Activated naive CD4-positive, alpha-beta T cell treated with anti-CD3 and anti-CD28 coated beads, Interleukin-2, amount 50 U/mL, for 72 hours (primary cell): ENCODE results near the gene GLP2R. TPM values are rescaled to one million over a fixed set of nuclear protein-coding genes. Genes with fewer than 3 reads are reported as not detected.

Experiments used
- ATAC-seq, 2 donors: fragments of 150-1000 bp; cut with Tn5 transposase; 2 replicates each; pipeline ENCODE4 v1.10.0; 2021; ENCODE audit warnings: mild to moderate bottlenecking in 2 of 2, moderate library complexity in 2 of 2
- DNase-seq, 2 donors: peaks; one replicate each; pipeline ENCODE4 v3.0.0; 2021 to 2022; ENCODE audit warnings: low spot score in 2 of 2
- H3K27ac Mint-ChIP-seq, 2 donors: one replicate each; pipeline ENCODE4 v1.8.0; 2022; ENCODE audit warnings: mild to moderate bottlenecking in 2 of 2, mixed read lengths in 2 of 2
- H3K36me3 Mint-ChIP-seq, 2 donors: one replicate each; pipeline ENCODE4 v1.8.0; 2022; ENCODE audit warnings: mixed read lengths in 2 of 2
- H3K9me3 Mint-ChIP-seq, 2 donors: one replicate each; pipeline ENCODE4 v1.8.0; 2022; ENCODE audit warnings: mixed read lengths in 2 of 2
- total RNA-seq, 2 donors: library from RNA; stranded (reverse); gene quantifications; one replicate each; pipeline ENCODE4 v1.2.3, GENCODE V29; 2022

The GLP2R gene
- total RNA-seq, 2 donors from 2014 or later: not detected

DNA sequence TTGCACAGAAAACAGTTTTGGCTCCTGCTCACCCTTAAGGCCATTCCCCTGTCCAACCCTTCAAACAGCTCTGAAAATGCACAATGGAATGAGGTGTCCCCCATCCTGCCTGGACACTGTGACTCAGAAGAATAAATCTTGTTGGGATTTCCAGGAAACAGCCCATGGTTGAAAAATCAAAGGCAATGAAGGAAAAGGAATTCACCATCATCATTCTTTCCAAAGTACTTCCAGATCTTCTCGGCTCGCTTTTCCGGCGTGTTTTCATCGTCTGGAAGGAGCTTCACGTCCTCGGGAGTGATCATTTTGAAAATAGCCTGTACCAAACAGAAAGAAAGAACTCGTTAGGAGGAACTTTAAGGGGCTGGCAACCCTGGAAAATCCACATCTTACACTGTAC lies 75.1 kb downstream of the GLP2R start:
- no peak for ATAC-seq
- DNase-seq: no peak
- Mint-ChIP-seq H3K27ac (no peak overlapping the region), H3K9me3 (no peaks in the 10 kb centered on the region), H3K36me3 (no peaks in the 10 kb centered on the region)

- no peaks in the 10 kb centered on the region for H3K9me3 Mint-ChIP-seq
- DNase-seq (no peak), ATAC-seq (no peak)
- H3K27ac Mint-ChIP-seq: no peak overlapping the region
- no peaks in the 10 kb centered on the region for H3K36me3 Mint-ChIP-seq
These were observed 76.4 kb downstream of the GLP2R start for GRCh38 chr17:9902120-9902519.

DNA sequence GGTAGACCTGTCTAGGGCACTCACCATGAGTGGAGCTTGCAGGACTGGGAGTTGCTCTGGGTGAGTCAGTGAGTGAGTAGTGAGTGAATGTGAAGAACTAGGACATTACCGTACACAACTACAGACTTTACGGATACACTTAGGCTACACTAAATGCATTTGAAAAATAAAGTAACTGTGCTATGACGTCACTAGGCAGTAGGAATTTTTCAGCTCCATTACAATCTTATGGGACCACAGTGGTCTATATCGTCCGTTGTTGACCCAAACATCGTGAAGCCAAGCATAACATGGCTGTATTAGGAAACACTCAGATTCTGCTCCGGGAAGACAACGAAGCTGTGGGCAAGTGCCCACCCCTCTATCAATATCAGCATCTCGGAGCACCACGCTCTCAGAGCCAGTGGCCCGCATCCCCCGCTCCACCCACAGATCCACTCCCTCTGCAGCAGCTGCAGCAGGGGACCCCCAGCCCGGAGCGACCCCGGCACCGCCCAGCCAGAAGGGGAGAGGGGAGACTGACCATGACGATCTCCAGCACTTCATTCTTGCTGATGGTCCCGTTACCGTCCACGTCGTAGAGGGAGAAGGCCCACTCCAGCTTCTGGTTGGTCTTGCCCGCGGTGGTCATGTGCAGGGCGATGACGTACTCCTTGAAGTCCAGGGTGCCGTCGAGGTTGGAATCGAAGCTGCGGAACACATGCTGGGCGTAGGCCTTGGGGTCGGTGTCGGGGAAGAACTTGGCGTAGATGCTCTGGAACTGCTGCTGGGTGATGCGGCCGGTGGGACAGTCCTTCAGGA lies 78.8 kb downstream of the GLP2R start:
- ATAC-seq (no peak), DNase-seq (no peak)
- H3K27ac Mint-ChIP-seq: no peak overlapping the region
- no peaks in the 10 kb centered on the region for H3K9me3 Mint-ChIP-seq
- H3K36me3 Mint-ChIP-seq: no peaks in the 10 kb centered on the region

DNA sequence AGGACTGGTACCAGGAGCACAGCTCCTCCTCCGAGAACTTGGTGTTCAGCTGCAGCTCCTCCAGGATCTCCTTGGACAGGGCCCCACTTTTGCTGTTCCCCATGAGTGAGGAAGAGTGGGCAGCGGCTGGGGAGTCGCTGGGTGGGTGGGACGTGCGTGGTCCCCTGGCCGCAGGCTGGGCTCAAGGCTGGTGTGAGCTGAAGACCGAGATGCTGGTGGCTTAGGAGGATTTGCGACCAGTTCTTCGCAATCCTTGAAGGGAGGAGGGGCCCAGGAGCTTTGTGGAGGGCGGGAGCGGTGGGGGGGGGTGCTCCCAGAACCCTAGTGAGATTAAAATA lies 79.3 kb downstream of the GLP2R start, which contains the start of gene RCVRN:
Gene RCVRN (minus strand): TSS at position 194 of the 338 bp plus-strand sequence. CDS start 91 bp downstream, at position 103.
- ATAC-seq (no peak), DNase-seq (no peak)
- Mint-ChIP-seq H3K9me3 (no peaks in the 10 kb centered on the region), H3K36me3 (no peaks in the 10 kb centered on the region), H3K27ac (no peak within 1 kb of the TSS)

DNA sequence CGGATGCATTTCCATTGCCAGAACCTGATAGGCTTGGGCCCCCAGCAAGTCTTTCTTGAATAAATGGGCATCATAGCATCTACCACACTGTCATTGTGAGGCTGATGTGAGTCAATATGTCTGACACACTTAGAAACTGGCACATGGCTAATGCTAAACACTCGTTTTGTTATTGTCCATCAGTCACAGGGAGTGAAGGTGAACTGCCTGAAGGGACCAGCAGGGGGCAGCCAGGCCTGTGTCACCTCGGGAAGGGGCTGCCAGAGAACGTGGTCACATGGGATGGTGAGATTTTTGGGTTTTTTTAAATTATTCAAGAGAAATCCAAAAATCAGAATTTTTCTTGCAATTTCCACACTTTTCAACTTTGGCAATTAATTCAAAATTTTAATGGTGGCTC lies 80.2 kb downstream of the GLP2R start:
- no peak overlapping the region for H3K27ac Mint-ChIP-seq
- H3K36me3 Mint-ChIP-seq: no peaks in the 10 kb centered on the region
- ATAC-seq: no peak
- no peaks in the 10 kb centered on the region for H3K9me3 Mint-ChIP-seq
- DNase-seq: peak in 1 of 2 donors; percentile 23

GRCh38 chr17:9906616-9907015 lies 80.9 kb downstream of the GLP2R start:
- no peak overlapping the region for H3K27ac Mint-ChIP-seq
- DNase-seq (no peak), ATAC-seq (no peak)
- H3K9me3 Mint-ChIP-seq: no peaks in the 10 kb centered on the region
- H3K36me3 Mint-ChIP-seq: no peaks in the 10 kb centered on the region

DNA sequence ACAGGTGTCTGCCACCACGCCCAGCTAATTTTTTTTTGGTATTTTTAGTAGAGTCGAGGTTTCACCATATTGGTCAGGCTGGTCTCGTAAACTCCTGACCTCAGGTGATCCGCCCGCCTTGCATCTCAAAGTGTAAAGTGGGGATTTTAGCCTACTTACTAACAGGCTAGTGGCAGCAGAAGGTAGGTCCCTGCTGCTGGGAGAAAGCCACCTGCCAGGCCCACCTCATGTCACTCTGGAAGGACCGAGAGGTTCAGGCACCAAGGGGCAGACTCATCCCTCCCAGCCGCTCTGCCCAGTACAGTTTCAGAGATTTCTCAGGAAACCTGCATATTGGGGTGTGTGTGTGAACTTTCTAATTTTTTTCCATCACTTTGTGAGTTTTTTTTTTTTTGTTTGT lies 81.4 kb downstream of the GLP2R start:
- Mint-ChIP-seq H3K9me3 (no peaks in the 10 kb centered on the region), H3K27ac (no peak overlapping the region), H3K36me3 (no peaks in the 10 kb centered on the region)
- ATAC-seq (no peak), DNase-seq (no peak)

DNA sequence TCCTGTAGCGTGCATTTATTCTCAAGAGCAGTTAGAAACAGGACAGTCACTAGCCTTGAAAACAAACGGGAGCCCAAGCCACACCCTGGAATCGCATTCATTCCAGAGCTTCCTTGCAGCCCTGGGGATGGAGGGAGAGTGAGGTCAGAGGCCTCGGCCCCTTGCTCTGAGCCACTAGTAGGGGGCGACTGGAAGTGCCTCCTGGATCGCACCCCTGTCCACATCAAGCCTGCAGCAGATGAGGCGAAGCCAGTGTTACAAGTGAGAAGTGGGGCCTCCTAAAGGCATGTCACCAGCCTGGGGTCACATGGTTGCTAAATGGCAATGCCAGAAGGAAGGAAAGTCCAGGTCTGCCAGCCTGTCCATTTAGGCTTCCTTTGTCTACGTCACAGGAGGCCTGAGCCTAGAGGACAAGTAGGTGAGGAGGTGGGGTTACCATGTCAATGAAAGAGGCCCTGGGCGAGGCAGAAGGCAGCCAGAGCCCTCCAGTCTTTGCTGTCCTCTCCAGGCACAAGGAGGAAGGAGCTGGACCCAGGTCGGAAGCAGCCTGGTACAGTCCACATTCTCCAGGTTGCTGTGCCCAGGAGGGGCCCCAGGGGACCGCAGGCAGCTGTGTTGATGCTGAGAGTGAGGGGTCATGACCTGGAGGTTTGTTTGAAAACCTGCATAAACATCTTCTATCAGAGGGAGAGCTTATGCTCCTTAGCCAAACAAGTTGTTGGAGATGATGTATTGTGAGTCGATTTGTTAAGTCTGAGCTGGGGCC lies 82.3 kb downstream of the GLP2R start:
- no peaks in the 10 kb centered on the region for H3K36me3 Mint-ChIP-seq
- H3K27ac Mint-ChIP-seq: peak overlapping the region in 1 of 2 donors; percentile 44
- DNase-seq (no peak), ATAC-seq (no peak)
- H3K9me3 Mint-ChIP-seq: no peaks in the 10 kb centered on the region

DNA sequence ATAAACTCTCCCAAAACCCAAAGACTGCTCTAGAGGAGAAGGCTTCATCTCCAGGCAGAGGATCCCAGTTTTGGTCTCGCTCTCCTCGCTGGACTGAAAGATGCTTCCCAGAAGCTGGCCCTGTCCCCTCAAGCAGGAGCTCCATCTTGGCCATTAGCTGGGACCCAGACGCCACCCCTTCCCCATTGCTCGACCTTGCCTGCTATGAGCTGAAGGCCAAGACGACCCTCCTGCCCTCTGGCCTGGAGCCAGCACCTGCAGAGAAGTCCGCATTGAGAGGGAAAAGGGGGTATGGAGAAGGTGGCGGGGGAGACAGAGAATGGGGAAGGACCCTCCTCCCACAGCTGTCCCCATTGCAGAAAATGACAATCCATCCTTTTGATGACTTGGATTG lies 82.9 kb downstream of the GLP2R start:
- DNase-seq (no peak), ATAC-seq (no peak)
- no peaks in the 10 kb centered on the region for H3K9me3 Mint-ChIP-seq
- no peak overlapping the region for H3K27ac Mint-ChIP-seq
- no peaks in the 10 kb centered on the region for H3K36me3 Mint-ChIP-seq

DNA sequence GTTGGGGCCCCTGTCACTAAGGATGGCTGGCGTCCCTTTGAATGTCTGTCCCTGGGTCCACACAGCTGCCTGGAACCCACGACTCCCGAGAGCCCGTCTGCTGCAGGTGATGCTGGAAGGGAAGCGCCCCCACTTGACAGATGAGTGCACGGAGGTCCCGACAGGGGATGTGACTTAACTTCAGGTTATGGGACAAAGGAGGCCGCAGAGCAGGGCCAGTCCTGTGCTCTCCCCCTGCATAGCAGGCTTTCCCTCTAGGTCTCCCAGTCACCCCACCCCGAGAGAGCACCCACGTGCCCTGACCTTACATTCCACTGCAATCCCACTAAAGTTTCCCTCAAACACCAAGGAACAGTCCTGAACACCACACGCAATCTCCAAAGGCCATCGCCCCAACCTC lies 85.4 kb downstream of the GLP2R start:
- ATAC-seq (no peak), DNase-seq (no peak)
- Mint-ChIP-seq H3K36me3 (no peaks in the 10 kb centered on the region), H3K9me3 (no peaks in the 10 kb centered on the region), H3K27ac (no peak overlapping the region)

DNA sequence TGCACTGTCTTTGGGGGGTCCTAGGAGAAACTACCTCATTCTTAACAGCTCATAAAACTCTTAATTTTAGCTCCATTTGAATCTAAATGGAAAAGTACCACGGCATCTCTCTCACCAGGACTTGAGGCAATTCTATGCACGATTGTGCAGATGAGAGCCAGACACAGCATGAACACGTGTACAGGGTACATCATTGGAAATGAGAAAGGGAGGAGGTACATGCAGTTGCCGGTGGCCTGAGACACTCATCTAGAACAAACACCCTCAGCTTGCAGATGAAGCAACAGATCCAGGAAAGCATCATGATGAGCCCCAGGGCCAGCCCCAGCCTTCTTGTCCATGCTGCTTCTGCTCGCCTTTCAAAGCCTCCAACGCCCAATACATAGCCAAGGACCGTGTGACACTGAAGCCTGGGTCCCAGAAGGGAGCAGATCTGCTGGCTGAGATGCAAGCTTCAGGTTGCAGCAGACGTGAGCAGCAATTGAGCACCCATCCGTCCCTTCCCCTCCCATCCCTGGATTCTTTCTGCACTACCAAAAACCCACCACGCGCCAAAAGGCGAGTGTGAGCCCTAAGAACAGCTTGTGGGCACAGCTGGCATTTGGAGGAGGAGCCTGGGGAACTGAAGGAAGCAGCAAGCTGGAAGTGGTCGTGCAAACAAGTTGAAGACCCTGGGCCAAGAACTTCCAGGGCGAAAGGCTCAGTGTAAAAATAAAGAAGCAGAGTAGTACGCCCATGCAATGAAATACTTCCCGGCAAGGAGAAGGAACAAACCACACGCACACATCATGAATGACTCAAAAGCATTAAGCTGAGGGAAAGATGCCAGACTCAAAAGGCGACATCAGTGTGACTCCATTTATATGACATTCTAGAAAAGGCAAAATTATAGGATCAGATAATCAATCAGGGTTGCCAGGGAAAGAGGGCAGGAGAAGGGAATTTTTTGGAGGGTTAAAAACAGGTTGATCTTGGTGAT lies 86.7 kb downstream of the GLP2R start:
- ATAC-seq: no peak
- no peak for DNase-seq
- Mint-ChIP-seq H3K9me3 (no peaks in the 10 kb centered on the region), H3K27ac (no peak overlapping the region), H3K36me3 (no peaks in the 10 kb centered on the region)

DNA sequence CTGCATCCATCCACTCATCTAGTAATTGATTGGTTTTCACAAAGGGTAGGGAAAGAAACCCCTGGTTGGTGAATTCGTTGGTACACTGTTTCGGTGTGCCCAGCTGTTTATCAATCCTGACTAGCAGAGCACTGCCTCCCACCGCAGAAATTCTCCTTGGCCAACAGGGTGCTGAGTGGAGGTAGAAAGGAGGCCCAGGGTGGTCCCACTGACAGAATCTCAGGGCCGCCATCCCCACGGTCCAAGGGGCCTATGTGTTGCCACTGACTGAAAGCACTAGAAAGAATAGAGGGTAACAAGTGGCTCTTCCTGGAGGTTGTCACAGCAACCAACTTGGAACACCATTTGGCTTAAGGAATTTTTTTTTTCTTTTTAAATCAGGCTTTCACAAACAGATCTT lies 87.8 kb downstream of the GLP2R start:
- ATAC-seq (no peak), DNase-seq (no peak)
- Mint-ChIP-seq H3K36me3 (no peaks in the 10 kb centered on the region), H3K27ac (no peak overlapping the region), H3K9me3 (no peaks in the 10 kb centered on the region)

- ATAC-seq (no peak), DNase-seq (no peak)
- H3K36me3 Mint-ChIP-seq: no peaks in the 10 kb centered on the region
- no peaks in the 10 kb centered on the region for H3K9me3 Mint-ChIP-seq
- H3K27ac Mint-ChIP-seq: no peak overlapping the region
These were observed 90.4 kb downstream of the GLP2R start for GRCh38 chr17:9916108-9916507.

GRCh38 chr17:9917131-9917530 lies 91.4 kb downstream of the GLP2R start:
- Mint-ChIP-seq H3K9me3 (no peaks in the 10 kb centered on the region), H3K27ac (no peak overlapping the region), H3K36me3 (no peaks in the 10 kb centered on the region)
- ATAC-seq: no peak
- peak in 1 of 2 donors; percentile 34 for DNase-seq

DNA sequence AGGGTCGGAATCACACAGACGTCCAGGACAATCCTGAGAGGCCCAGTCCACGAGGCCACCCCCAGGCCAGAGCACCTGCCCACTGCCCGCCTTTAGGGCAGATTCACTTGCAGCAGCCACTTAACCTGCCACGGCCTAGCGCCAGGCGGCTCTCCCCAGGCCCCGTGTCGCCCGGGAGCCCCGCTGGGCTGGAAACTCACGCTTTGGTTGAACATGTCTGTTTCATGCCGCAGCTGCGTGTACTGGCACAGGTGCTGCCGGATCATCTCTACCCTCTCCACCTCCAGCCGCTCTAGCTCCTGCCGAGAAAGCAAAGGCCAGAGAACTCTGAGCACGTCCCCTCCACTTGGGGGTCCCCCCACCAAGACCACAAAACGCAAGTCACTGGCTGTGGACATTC lies 92.1 kb downstream of the GLP2R start:
- no peak overlapping the region for H3K27ac Mint-ChIP-seq
- DNase-seq (no peak), ATAC-seq (no peak)
- H3K9me3 Mint-ChIP-seq: no peaks in the 10 kb centered on the region
- no peaks in the 10 kb centered on the region for H3K36me3 Mint-ChIP-seq

DNA sequence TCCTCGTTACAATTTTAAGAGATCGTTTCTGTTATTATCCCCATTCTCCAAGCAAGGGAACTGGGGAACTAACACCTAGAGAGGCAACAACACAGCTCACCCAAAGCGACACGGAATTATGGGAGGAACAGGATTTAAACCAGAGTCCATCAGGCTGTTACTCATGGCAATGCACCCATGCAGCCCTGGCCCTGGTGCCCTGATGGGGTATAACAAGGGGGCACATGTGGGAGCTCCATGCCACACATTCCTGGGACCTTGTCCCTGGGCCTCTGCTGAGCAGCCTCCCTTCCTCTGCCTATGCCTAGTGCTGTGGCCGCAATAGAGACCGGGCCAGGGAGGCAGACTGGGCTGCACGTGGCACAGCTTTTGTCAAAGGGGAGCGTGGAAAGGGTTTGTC lies 92.6 kb downstream of the GLP2R start:
- no peak for ATAC-seq
- no peak for DNase-seq
- H3K36me3 Mint-ChIP-seq: no peaks in the 10 kb centered on the region
- no peak overlapping the region for H3K27ac Mint-ChIP-seq
- H3K9me3 Mint-ChIP-seq: no peaks in the 10 kb centered on the region

DNA sequence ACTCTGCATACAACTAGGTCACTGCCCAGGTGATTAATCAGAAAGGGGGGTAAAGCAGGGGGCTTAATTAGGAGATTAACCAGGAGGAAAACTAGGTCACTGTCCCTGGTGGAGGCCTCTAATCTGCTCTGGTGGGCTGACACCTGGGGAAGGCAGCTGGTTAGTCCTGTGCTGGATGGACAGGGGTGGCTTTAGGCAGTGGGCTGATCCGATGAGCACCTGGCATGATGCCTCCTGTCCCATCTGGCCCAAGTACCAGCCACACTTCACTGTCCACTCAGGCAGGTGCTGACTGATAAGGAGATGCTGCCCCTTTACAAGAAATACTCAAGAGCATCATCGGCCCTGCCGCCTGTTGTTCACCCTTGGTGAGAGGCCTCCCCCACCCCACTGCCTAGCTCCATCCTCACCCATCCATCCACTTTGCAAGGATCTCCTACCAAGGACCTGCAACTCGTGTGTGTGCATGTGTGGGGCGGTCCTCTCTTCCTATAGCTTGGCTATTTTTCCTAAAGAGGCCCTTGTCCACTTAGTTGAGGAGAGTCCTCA lies 93.2 kb downstream of the GLP2R start:
- ATAC-seq (no peak), DNase-seq (no peak)
- no peak overlapping the region for H3K27ac Mint-ChIP-seq
- H3K36me3 Mint-ChIP-seq: no peaks in the 10 kb centered on the region
- H3K9me3 Mint-ChIP-seq: no peaks in the 10 kb centered on the region
